H1 (cell line): ENCODE data around the gene ZNF398. TPM values are rescaled to one million over a fixed set of nuclear protein-coding genes. Genes with fewer than 3 reads are reported as not detected.
A peak's percentile ranks its signal among the peaks of the same experiment; 100 is the strongest.

Experiments
- CTCF ChIA-PET: fragments of 300-600 bp; sonication (Branson Sonifier 250); formaldehyde crosslinking; loops from one replicate; lab custom pipeline; 2021; ENCODE audit not compliant: partially characterized antibody; lab: Charles Lee
- POLR2A ChIA-PET: fragments of 300-600 bp; sonication (Branson Sonifier 250); formaldehyde crosslinking; loops from one replicate; lab custom pipeline; 2021; ENCODE audit warnings: inconsistent platforms; ENCODE audit not compliant: partially characterized antibody; lab: Charles Lee
- DNase-seq, 2 experiments: peaks; one replicate each; pipeline versions ENCODE4 v3.0.0 to v3.0.0-alpha.2; 2010 to 2022; ENCODE audit warnings: low spot score in 2 of 2, low read depth in 1 of 2, mixed read lengths in 1 of 2
- FAIRE-seq: peaks from 2 replicates; lab custom pipeline; 2011; peaks lifted over from hg19 to GRCh38; lab: Jason Lieb, UNC
- H2AFZ ChIP-seq: 2 replicates; pipeline ENCODE4 v1.8.1; 2012; ENCODE audit warnings: low read length, inconsistent platforms
- H2AK5ac ChIP-seq: 2 replicates; pipeline ENCODE4 v1.6.1; 2013; ENCODE audit warnings: low read depth, low read length
- H2BK120ac ChIP-seq: replicated peaks from 2 replicates; pipeline ENCODE3; 2013; ENCODE audit warnings: low read depth, low read length, inconsistent platforms
- H2BK12ac ChIP-seq: 2 replicates; pipeline ENCODE4 v1.6.1; 2013; ENCODE audit warnings: low read depth, low read length
- H2BK15ac ChIP-seq: 2 replicates; pipeline ENCODE4 v1.6.1; 2013; ENCODE audit warnings: low read length
- H2BK20ac ChIP-seq: 2 replicates; pipeline ENCODE4 v1.6.1; 2013; ENCODE audit warnings: low read length
- H2BK5ac ChIP-seq: 2 replicates; pipeline ENCODE4 v1.6.1; 2013; ENCODE audit warnings: low read depth, low read length
- H3K14ac ChIP-seq: 2 replicates; pipeline ENCODE4 v1.6.1; 2013; ENCODE audit warnings: inconsistent platforms; ENCODE audit not compliant: insufficient read length
- H3K18ac ChIP-seq: 2 replicates; pipeline ENCODE4 v1.6.1; 2013; ENCODE audit warnings: low read length; ENCODE audit errors: extremely low read depth
- H3K23ac ChIP-seq: 2 replicates; pipeline ENCODE4 v1.6.1; 2013; ENCODE audit warnings: inconsistent platforms; ENCODE audit not compliant: insufficient read length
- H3K23me2 ChIP-seq: 2 replicates; pipeline ENCODE4 v1.6.1; 2013; ENCODE audit warnings: low read depth, low read length
- H3K27ac ChIP-seq: 2 replicates; pipeline ENCODE4 v1.6.1; 2011; ENCODE audit warnings: low read depth, low read length, inconsistent platforms
- H3K27me3 ChIP-seq, 4 experiments: replicated peaks in 1 of 4; 1 replicate in 1 of 4; 2 replicates in 3 of 4; pipeline versions ENCODE4 v1.6.1 to v1.8.1; 2011 to 2013; ENCODE audit warnings: low read length in 3 of 4, mild to moderate bottlenecking in 3 of 4, inconsistent platforms in 2 of 4, mixed read lengths in 2 of 4, moderate library complexity in 1 of 4; ENCODE audit not compliant: control insufficient read depth in 3 of 4, insufficient read depth in 3 of 4; ENCODE audit errors: extremely low read depth in 1 of 4
- H3K36me3 ChIP-seq, 4 experiments: 2 replicates each; pipeline versions ENCODE4 v1.6.1 to v1.8.1; 2011 to 2013; ENCODE audit warnings: mild to moderate bottlenecking in 4 of 4, low read length in 3 of 4, moderate library complexity in 2 of 4, control low read depth in 1 of 4, inconsistent platforms in 1 of 4; ENCODE audit not compliant: insufficient read depth in 4 of 4, control insufficient read depth in 2 of 4
- H3K4ac ChIP-seq: replicated peaks from 2 replicates; pipeline ENCODE3; 2013; ENCODE audit warnings: low read length, low read depth, mixed read lengths, inconsistent platforms; ENCODE audit not compliant: insufficient read length
- H3K4me1 ChIP-seq, 4 experiments: replicated peaks in 1 of 4; 1 replicate in 1 of 4; 2 replicates in 3 of 4; pipeline versions ENCODE4 v1.6.1 to v1.8.1; 2011 to 2013; ENCODE audit warnings: low read length in 3 of 4, inconsistent platforms in 2 of 4, mixed read lengths in 1 of 4; ENCODE audit not compliant: insufficient read depth in 4 of 4, control insufficient read depth in 3 of 4
- H3K4me2 ChIP-seq, 2 experiments: 2 replicates each; pipeline versions ENCODE4 v1.6.1 to v1.8.1; 2011 to 2013; ENCODE audit warnings: low read depth in 2 of 2, low read length in 2 of 2, control low read depth in 1 of 2, inconsistent platforms in 1 of 2, mild to moderate bottlenecking in 1 of 2; ENCODE audit not compliant: insufficient read depth in 1 of 2
- H3K4me3 ChIP-seq, 4 experiments: fragments of 200-600, 300-600 bp in 1 of 4; sonication (generic), shearing (Covaris generic), sonication (Bioruptor Twin) in 1 of 4; 2 replicates each; pipeline versions ENCODE4 v1.5.1 to v1.8.1; 2011 to 2016; ENCODE audit warnings: low read length in 4 of 4, low read depth in 3 of 4, control low read depth in 2 of 4, inconsistent platforms in 2 of 4, mild to moderate bottlenecking in 2 of 4, mixed read lengths in 1 of 4, moderate library complexity in 1 of 4; ENCODE audit not compliant: insufficient read depth in 2 of 4; ENCODE audit errors: extremely low read depth in 1 of 4
- H3K56ac ChIP-seq: replicated peaks from 2 replicates; pipeline ENCODE3; 2013; ENCODE audit warnings: low read depth, mild to moderate bottlenecking, mixed read lengths, low read length, inconsistent platforms; ENCODE audit not compliant: insufficient read length
- H3K79me1 ChIP-seq: 2 replicates; pipeline ENCODE4 v1.6.1; 2013; ENCODE audit warnings: low read depth, low read length, control low read depth
- H3K79me2 ChIP-seq, 2 experiments: 2 replicates each; pipeline versions ENCODE4 v1.6.1 to v1.8.1; 2012 to 2013; ENCODE audit warnings: low read length in 2 of 2, mild to moderate bottlenecking in 2 of 2, inconsistent platforms in 1 of 2; ENCODE audit not compliant: insufficient read depth in 2 of 2, control insufficient read depth in 1 of 2
- H3K9ac ChIP-seq, 4 experiments: replicated peaks in 1 of 4; 1 replicate in 1 of 4; 2 replicates in 3 of 4; pipeline versions ENCODE4 v1.6.1 to v1.8.1; 2011 to 2013; ENCODE audit warnings: low read depth in 3 of 4, low read length in 3 of 4, control low read depth in 2 of 4, mild to moderate bottlenecking in 2 of 4, moderate library complexity in 2 of 4, inconsistent platforms in 1 of 4; ENCODE audit errors: extremely low read depth in 1 of 4
- H3K9me3 ChIP-seq, 2 experiments: 2 replicates each; pipeline versions ENCODE4 v1.6.1 to v1.8.1; 2012 to 2013; ENCODE audit warnings: mild to moderate bottlenecking in 2 of 2, moderate library complexity in 2 of 2, control low read depth in 1 of 2, inconsistent platforms in 1 of 2, low read depth in 1 of 2, low read length in 1 of 2, mixed read lengths in 1 of 2; ENCODE audit not compliant: insufficient read depth in 2 of 2
- H4K20me1 ChIP-seq, 2 experiments: replicated peaks in 1 of 2; 2 replicates each; pipeline versions ENCODE3 to v1.8.1; 2011 to 2013; ENCODE audit warnings: inconsistent platforms in 2 of 2, low read length in 2 of 2, mild to moderate bottlenecking in 1 of 2; ENCODE audit not compliant: insufficient read depth in 2 of 2, control insufficient read depth in 1 of 2
- H4K5ac ChIP-seq: 2 replicates; pipeline ENCODE4 v1.6.1; 2013; ENCODE audit warnings: low read length, low read depth, mixed read lengths, inconsistent platforms; ENCODE audit not compliant: insufficient read length
- H4K8ac ChIP-seq: 2 replicates; pipeline ENCODE4 v1.8.0; 2013; ENCODE audit warnings: mild to moderate bottlenecking, moderate library complexity, low read length, inconsistent platforms; ENCODE audit not compliant: insufficient read depth; ENCODE audit errors: extremely low read depth
- H4K91ac ChIP-seq: replicated peaks from 2 replicates; pipeline ENCODE3; 2013; ENCODE audit warnings: low read length, mixed read lengths, inconsistent platforms; ENCODE audit not compliant: insufficient read length
- CHD2 ChIP-seq: IDR thresholded peaks from 2 replicates; pipeline ENCODE4 v1.6.1; 2012; ENCODE audit warnings: low read length, improper control_type of control experiment
- GTF2F1 ChIP-seq: IDR thresholded peaks from 2 replicates; pipeline ENCODE4 v1.6.1; 2012; ENCODE audit warnings: low read depth, low read length, improper control_type of control experiment, borderline replicate concordance
- POLR2AphosphoS5 ChIP-seq: IDR thresholded peaks from 2 replicates; pipeline ENCODE4 v1.6.1; 2011; ENCODE audit warnings: low read depth, low read length
- RFX5 ChIP-seq: IDR thresholded peaks from 2 replicates; pipeline ENCODE4 v1.6.1; 2011; ENCODE audit warnings: low read depth, low read length, improper control_type of control experiment, borderline replicate concordance
- WGBS, 2 experiments: shearing (Covaris generic) in 1 of 2; methylation state at CpG; one replicate each; pipeline versions ENCODE4 v1.1.6 to v1.1.7; 2013 to 2015; ENCODE audit warnings: low lambda C conversion rate in 2 of 2, mixed read lengths in 2 of 2, inconsistent platforms in 1 of 2, low coverage in 1 of 2, missing lambda C conversion rate in 1 of 2; ENCODE audit not compliant: insufficient replicate concordance in 2 of 2, insufficient coverage in 1 of 2, insufficient read length in 1 of 2; ENCODE audit errors: extremely low coverage in 1 of 2, missing lambda C conversion rate in 1 of 2; 5-methylcytosine and 5-hydroxymethylcytosine counted together
- polyA plus RNA-seq, 7 experiments: library from polyadenylated mRNA; depleted of rRNA in 3 of 7; stranded (reverse) in 5 of 7; unstranded in 2 of 7; fragments of >200 nt in 5 of 7; fragments of 200-250 nt in 2 of 7; gene quantifications; 1 replicate in 5 of 7; 2 replicates in 1 of 7; 4 replicates in 1 of 7; pipeline versions ENCODE4 v1.2.1 to v1.2.3, GENCODE V29; 2011 to 2013; ENCODE audit warnings: missing spikeins in 2 of 7, mixed read lengths in 2 of 7
- total RNA-seq: library from RNA; stranded (reverse); fragmentation: NEBNext Ultra II Directional; extraction: Animal tissue kit (Norgen Biotek cat#: 25700); gene quantifications from 2 replicates; pipeline ENCODE4 v1.2.1, GENCODE V29; 2021

Gene ZNF398
- total and polyA plus RNA-seq, 2 of the 8 experiments (the other 6 are each of a cell fraction or from before 2014, with no cell fraction given): 52.7 to 63.5 TPM

GRCh38 chr7:149228831-149229471, 81.7 kb downstream of the ZNF398 start:
- H4K91ac ChIP-seq: no peak overlapping the region
- H3K56ac ChIP-seq: no peak overlapping the region
- H3K23ac ChIP-seq: no peak overlapping the region
- H2BK20ac ChIP-seq: no peak overlapping the region
- H3K27ac ChIP-seq: no peak overlapping the region
- peaks cover 0 to 3% of the 10 kb centered on the region in 2 experiments for H4K20me1 ChIP-seq
- H3K14ac ChIP-seq: no peak overlapping the region
- H3K4me2 ChIP-seq: no peak overlapping the region
- DNase-seq: no peak
- H4K8ac ChIP-seq: no peak overlapping the region
- H2AFZ ChIP-seq: no peak overlapping the region
- H3K27me3 ChIP-seq: no peaks in the 10 kb centered on the region
- no peaks in the 10 kb centered on the region; a peak in 1 of 7 replicates for H3K4me1 ChIP-seq
- no peak overlapping the region for H2BK12ac ChIP-seq
- no peak overlapping the region for H3K4ac ChIP-seq
- no peak overlapping the region for H2BK15ac ChIP-seq
- no peak overlapping the region for H3K18ac ChIP-seq
- no peak overlapping the region for H2AK5ac ChIP-seq
- no peak overlapping the region for H3K4me3 ChIP-seq
- TF ChIP-seq GTF2F1 (no peak), CHD2 (no peak), POLR2AphosphoS5 (0 out of 2 replicates have a peak, but pooled peaks have one; percentile 5), RFX5 (no peak)
- TF ChIP-seq, all 59 proteins: peak for 1
- no peak overlapping the region for H4K5ac ChIP-seq
- peaks cover 0 to 10% (median 4%) of the 10 kb centered on the region in 4 experiments; a peak in 6 of 8 replicates for H3K36me3 ChIP-seq
- no peak for FAIRE-seq
- 81% methylated on average over 7 of the region's 7 CpGs; no CpG with 5 or more reads in 1 of the 2 experiments for WGBS, 2 experiments
- no peak overlapping the region for H2BK120ac ChIP-seq
- no peak overlapping the region; the same call in 1 of the 2 replicates for H2BK5ac ChIP-seq
- POLR2A ChIA-PET: interaction anchor here (0.6 to 2.1 kb wide), 9 partner anchors 8 to 56 kb away, joined by 3 to 12 read pairs (median 5); partner anchors contain the start of gene ZNF282
- H3K23me2 ChIP-seq: 0 out of 2 replicates have a peak, but pooled peaks cover 4% of the 10 kb centered on the region
- H3K79me2 ChIP-seq: no peaks in the 10 kb centered on the region
- CTCF ChIA-PET: interaction anchor here (0.9 to 2.3 kb wide), 4 partner anchors 19 to 109 kb away, joined by 3 to 5 read pairs (median 3); partner anchors contain the start of gene ZNF282
- no peak overlapping the region; a peak in 2 of 7 replicates for H3K9ac ChIP-seq
- no peaks in the 10 kb centered on the region for H3K9me3 ChIP-seq
- H3K79me1 ChIP-seq: no peaks in the 10 kb centered on the region
